NCI-H1930 (cell line): ENCODE data around the gene DHCR7.

Experiments used
- DNase-seq, 2 experiments: peaks; one replicate each; lab custom pipeline; 2025; lab: John Stamatoyannopoulos, UW

Gene DHCR7

GRCh38 chr11:71477641-71478527 is 29.7 kb upstream of the DHCR7 start:
- DNase-seq, result no peak

GRCh38 chr11:71476926-71477640 is 28.9 kb upstream of the DHCR7 start:
- DNase-seq, result no peak

DNA sequence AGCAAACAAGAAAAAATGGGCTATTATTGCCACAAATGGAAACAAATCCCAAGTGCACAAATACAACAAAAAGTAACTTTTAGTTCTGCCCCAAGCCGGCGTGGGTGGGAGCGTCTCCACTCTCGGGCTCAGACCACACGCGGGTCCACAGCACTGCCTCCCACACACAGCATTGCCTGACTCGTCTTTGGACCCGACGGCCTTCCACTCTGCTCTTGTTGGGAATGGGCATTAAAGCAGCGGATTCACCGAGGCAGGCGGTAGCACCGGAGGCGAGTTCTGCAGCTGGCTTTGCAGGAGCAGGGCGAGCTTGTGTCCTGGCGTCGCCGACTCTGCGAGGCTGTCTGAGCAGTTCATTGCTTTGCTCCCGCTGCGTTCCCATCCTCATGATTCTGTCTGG is 27.8 kb upstream of the DHCR7 start:
- DNase-seq, result no peak

GRCh38 chr11:71474771-71475483 is 26.7 kb upstream of the DHCR7 start:
- DNase-seq, result no peak

DNA sequence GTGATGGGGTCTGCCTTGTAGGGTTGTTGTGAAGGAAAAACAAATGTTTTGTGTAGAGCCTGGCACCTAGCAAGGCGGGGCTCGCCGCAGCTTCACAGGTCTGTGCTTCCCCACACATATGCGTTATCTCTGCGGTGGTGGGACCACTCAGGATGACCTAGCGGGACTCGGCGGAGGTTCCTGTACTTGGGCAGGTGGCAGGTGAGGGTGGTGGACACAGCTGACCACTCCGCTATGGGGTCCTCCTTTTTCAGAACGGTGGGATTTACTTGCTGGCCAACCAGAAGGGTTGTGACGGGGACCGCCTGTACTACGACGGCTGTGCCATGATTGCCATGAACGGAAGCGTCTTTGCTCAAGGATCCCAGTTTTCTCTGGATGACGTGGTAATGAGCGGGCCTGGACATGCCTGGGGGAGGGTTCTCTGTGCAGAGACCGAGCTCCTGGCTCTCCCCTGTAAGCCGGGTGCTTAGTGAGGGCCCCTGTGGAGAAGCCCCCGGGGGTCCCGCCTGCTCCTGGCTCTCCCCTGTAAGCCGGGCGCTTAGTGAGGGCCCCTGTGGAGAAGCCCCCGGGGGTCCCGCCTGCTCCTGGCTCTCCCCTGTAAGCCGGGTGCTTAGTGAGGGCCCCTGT is 26.1 kb upstream of the DHCR7 start:
- DNase-seq, result no peak

- DNase-seq, result no peak
Observed at GRCh38 chr11:71473793-71474080, 25.5 kb upstream of the DHCR7 start.

GRCh38 chr11:71472941-71473792 is 25.0 kb upstream of the DHCR7 start:
- no peak for DNase-seq

GRCh38 chr11:71472357-71472885 is 24.2 kb upstream of the DHCR7 start:
- DNase-seq, result no peak

DNA sequence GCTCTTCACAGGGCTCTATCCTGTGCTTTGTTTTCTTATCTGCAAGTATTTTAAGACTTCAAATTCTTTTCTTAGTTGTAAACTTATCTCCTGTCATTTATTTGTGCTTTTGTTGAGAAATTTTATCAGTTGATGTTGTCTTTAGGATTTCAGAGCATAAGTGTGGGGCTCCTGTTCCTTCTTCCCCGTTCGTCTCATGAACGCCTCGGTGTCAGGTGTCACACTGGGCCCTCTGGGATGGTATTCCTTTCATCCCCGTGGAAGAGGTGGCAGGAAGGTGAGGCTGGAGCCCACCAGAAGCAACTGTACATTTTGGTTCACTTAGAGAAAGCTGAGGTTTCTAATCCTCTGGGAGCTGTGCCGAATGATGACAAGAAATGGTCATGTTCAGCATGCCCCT is 22.8 kb upstream of the DHCR7 start:
- DNase-seq, result no peak

GRCh38 chr11:71467164-71467563 is 19.0 kb upstream of the DHCR7 start:
- DNase-seq, result no peak

GRCh38 chr11:71466358-71466757 is 18.2 kb upstream of the DHCR7 start:
- DNase-seq, result no peak

DNA sequence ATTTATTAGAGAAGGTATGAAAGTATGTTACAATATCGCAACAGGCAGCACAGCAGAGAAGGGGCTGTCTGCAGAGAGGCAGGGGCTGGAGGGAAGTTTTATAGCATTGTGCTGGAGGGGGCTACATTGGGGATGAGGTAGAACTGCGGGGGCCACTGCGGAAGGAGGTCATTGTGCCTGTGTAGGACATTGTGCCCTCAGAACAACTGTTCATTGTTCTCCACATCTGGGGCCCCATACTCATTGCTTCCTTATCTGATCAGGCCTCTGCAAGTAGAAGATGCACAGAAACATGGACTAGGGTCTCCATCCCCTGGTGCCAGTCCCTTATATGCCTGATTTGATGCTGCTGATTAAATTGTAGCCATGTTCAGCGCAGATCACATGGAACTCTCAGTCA is 16.9 kb upstream of the DHCR7 start:
- DNase-seq, result no peak

DNA sequence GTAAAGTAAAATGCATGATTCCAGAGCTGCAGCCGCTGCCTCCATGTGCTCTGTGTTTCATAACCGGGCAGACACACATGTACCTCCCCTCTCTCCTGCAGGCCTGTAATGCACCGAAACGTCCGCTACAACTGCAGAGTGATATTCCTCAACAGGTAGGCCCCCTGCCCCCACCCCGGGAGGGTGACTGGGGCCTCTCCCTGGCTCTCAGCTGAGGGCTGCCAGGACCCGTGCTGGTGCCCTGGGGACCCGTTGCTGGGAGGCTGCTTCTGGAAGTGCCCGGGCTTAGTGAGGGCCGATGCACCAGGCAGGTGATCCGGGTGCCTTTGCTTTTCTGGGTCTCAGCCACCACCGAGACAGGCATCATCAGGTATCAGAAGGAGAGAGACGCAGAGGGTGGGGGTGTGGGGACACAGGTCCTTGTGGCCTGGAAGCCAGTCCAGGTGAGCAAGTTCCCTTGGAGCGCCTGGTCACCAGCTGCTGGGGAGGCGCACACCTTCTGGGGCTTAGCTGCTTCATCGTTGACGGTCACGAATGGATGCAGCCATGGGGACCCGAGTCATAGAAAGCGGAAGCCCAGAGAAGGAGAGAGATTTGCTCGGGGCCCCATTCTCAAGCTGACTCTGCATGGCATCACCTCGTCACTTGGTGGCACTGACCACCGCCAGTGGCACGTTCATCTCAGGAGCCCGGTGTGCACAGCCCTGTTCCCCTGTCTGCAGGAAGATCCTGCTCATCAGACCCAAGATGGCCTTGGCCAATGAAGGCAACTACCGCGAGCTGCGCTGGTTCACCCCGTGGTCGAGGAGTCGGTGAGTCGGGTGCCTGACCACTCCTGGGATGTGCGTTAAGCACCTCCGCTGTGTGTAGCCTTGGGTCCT is 15.4 kb upstream of the DHCR7 start:
- no peak for DNase-seq

DNA sequence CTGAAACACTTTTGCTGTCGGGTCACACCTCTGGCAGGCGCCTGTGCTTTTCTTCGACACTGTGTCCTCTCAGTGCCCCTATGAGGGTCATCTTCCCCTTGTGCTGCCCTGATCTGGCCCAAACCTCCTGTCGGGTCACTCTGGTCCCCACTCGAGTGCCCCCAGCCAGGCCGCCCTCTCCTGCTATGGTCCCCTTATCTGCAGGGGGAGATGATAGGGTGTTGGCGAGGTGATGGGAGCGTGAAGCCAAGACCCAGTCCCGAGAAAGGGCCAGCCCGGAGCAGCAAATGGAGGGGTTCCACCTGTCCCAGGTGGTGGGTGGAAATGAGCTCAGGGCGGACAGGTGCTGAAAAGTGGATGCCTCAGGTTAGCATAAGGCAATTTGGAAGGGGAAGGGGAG is 14.5 kb upstream of the DHCR7 start:
- no peak for DNase-seq

DNA sequence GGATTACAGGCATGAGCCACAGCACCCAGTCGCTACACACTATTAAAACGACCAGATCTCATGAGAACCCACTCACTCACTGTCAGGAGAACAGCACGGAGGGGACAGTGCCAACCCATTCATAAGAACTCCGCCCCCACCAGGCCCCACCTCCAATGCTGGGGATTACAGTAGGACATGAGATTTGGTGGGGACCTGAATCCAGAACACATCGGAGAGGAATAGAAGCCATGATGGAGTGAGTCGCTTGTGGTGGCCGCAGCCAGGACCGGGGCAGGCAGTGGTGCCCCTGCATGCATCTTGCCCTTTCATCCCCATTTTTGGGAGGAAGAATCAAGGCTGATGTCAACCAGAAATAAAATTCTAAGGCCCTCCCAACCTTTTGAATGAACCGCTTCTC is 13.5 kb upstream of the DHCR7 start:
- DNase-seq, result no peak

GRCh38 chr11:71459767-71460320 is 11.7 kb upstream of the DHCR7 start:
- no peak for DNase-seq

DNA sequence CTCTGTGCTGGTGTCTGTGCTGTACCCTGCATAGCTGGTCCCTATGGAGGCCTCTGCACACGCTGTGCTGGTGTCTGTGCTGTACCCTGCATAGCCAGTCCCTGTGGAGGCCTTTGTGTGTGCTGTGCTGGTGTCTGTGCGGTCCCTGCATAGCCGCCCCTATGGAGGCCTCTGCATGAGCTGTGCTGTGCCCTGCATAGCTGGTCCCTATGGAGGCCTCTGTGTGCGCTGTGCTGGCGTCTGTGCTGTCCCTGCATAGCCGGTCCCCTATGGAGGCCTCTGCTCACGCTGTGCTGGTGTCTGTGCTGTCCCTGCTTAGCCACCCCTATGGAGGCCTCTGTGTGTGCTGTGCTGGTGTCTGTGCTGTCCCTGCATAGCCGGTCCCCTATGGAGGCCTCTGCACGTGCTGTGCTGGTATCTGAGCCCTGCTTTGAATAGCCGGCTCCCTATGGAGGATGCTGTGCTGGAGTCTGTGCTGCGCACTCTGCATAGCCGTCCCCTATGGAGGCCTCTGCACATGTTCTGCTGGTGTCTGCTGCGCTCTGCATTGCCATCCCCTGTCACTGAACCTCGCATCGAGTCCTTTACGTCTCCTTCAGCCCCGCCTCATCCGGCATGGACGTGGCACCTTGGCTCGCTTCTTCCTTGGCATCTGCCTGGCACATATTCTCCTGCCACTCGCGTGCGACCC is 11.0 kb upstream of the DHCR7 start:
- no peak for DNase-seq

- no peak for DNase-seq
Observed at GRCh38 chr11:71458146-71459070, 10.2 kb upstream of the DHCR7 start.
